ENCODE measurements around the gene BTBD9. TPM values are rescaled to one million over a fixed set of nuclear protein-coding genes. Genes with fewer than 3 reads are reported as not detected.
A peak's percentile ranks its signal among the peaks of the same experiment; 100 is the strongest.

Gene BTBD9
- total RNA-seq, 1 donor from 2014 or later: 32.6 TPM

DNA sequence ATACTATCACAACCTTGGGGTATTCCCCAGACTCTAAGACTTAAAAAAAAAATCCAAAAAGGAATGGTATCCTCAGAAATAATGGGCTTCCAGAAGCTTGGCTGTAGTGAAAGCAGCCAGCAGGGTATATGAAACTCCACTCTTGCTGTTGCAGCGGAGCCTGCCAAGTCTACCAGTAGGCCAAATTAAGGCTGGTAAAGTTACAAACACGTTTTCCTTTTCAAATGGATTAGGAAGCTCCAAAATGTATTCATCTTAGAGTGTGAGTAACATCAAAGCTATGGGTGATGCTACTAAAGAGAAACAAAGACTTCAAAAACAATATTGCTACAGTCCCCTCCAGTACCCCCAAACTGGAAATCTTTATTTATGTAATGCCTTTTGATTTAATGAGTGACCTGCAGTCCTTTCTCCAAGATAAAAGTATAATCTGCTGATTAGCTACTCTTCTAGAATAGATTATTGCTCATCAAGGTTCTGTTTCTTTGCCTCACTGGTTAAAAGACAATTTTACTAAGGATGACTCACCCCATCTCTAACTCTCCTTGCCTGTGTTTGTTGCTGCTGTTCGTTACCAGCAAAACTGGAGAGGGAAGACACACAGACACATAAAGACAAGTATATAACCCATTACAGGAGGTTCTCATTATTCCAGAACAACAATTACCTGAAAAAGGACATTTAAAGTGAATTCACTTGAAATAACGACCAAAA is 84.9 kb downstream of the BTBD9 start:
- peak; percentile 15 for DNase-seq

DNA sequence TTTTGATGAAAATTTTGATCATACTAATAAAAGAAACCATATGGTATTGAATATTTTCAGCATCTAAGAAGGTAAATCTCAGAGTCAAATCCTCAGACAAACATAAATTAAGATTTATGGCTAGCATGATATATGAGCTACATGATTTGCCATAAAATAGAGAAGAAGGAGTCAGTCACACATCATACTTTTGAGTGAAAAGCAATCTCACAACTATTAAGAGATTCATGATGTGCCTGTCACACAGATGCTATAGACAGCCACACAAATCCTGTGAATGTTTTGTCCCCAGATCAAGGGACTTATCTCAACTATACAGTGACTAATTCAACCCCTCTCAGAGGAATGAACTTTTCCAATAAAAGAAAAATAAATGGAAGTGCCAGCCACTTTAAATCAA is 85.7 kb downstream of the BTBD9 start:
- no peak for DNase-seq

DNA sequence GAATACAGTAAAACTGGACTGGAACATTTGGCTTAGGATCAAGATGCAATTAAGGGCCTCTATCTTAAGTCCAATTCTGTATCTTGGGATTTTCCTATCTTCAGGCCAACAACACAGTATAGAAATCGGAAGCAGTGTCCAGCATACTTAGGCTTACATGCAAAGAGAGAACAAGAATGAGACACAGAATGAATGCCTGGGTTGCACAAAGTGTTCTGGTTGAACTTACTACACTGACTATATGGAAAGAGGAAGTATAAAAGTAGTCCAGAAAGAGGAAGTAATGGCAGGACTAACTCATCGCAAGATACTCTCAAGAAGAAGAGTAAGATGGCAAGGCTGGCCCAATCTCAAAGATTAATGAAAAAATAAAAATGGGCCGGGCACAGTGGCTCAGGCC is 87.6 kb downstream of the BTBD9 start:
- peak; percentile 46 for DNase-seq

DNA sequence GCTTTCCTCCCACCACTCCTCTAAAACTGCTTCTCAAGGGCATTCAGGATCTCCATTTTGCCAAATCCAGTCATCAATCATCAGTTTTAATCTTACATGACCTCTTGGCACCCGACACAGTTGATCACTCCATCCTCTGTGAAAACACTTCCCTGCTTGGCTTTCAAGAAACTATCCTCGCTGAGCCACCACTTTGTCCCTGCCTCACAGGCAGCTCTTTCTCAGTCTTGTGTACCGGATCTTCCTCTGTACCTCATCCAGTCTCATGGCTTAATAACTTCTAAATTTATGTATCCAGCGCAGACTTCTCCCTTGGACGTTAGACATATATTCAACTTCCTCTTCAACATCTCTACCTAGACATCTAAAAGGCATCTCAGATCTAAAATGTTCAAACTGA is 89.9 kb downstream of the BTBD9 start:
- DNase-seq: no peak

DNA sequence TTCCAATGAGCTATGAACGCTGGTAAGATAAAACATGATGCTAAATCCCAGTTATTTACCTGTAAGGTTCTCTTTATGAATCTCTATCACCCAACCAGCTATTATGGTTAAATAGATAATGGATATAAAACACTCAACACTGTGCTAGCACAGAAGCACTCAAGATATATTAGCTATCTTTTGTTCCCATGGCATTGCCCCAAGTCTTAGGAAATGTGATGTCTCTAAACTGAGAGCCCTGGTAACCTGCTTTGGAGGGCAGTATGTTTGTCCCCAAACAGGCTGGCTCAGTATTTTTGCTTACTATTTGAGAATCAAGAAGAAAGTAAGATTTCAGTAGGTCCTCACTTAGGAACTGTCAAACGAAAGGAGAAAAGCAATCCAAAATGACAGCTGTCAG is 90.5 kb downstream of the BTBD9 start:
- DNase-seq: no peak

DNA sequence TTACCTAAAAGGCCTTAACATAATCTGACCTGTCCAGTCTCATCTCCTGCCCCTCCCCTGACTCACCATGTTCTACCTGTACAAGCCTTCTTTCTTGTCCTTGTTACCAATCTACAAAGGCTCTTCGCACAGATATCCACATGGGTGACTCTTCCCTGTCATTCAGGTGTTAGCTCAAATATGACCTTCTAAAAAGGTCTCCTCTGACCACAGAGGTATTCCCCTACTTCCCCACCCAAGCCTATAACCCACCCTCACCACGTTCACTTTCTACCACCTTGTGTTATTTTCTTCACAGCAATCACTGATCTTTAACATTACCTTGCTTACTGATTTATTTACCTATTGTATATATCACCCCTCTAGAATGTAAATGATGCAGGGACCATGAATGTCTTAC is 96.7 kb downstream of the BTBD9 start:
- DNase-seq: no peak

GRCh38 chr6:38542031-38542430 is 97.7 kb downstream of the BTBD9 start:
- DNase-seq: no peak

GRCh38 chr6:38533064-38533463 is 106.7 kb downstream of the BTBD9 start:
- DNase-seq: no peak

GRCh38 chr6:38531134-38531533 is 108.6 kb downstream of the BTBD9 start:
- DNase-seq: no peak

DNA sequence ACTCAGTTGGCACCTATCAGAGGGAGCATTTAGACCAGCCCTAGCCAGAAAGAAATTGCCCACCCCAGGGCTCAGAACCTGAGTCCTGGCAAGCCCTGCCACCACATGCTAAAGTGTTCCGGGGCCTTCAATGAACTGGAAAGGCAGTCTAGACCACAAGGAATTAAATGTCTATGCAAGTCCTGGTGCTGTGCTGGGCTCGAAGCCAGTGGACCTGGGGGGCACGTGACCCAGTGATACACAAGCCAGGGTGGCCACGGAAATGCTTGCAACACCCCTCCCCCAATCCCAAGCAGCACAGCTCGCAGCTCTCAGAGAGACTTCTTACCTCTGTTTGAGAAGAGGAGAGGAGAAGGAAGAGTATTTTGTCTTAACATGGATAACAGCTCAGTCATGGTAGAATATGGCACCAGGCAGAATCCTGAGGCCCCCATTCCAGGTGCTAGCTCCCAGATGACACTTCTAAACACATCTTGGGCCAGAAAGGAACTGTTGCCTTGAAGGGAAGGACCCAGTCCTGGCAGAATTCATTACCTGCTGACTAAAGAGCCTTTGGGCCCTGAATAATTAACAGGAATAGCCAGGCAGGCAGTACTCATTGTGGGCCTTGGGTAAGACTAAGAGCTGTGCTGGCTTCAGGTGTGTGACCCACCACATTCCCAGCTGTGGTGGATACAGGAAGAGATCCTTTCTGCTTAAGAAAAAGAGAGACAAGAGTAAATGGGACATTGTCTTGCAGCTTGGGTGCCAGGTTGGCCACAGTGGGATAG is 111.3 kb downstream of the BTBD9 start:
- DNase-seq: no peak

GRCh38 chr6:38527371-38527770 is 112.4 kb downstream of the BTBD9 start:
- DNase-seq: no peak

GRCh38 chr6:38525888-38526287 is 113.8 kb downstream of the BTBD9 start:
- no peak for DNase-seq

GRCh38 chr6:38524436-38525145 is 115.1 kb downstream of the BTBD9 start:
- no peak for DNase-seq

DNA sequence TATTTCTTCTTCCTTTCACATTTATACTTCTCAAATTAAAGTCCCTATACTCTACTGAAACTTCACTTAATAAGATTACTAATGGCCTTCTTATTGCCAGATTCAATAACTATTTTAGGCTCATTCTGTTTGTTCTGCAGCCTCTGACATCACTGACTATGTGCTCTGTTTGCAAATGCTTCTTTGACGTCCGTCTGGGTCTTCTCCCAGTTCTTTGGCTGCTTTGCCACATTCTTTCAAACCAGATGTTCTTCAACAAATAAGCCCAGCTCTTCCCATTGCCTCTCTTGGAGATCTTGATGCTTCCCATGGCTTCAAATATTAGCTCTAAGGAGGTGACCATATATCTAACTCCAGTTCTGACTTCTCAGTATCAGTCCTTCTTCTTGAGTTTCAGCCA is 117.4 kb downstream of the BTBD9 start:
- DNase-seq: peak; percentile 78

DNA sequence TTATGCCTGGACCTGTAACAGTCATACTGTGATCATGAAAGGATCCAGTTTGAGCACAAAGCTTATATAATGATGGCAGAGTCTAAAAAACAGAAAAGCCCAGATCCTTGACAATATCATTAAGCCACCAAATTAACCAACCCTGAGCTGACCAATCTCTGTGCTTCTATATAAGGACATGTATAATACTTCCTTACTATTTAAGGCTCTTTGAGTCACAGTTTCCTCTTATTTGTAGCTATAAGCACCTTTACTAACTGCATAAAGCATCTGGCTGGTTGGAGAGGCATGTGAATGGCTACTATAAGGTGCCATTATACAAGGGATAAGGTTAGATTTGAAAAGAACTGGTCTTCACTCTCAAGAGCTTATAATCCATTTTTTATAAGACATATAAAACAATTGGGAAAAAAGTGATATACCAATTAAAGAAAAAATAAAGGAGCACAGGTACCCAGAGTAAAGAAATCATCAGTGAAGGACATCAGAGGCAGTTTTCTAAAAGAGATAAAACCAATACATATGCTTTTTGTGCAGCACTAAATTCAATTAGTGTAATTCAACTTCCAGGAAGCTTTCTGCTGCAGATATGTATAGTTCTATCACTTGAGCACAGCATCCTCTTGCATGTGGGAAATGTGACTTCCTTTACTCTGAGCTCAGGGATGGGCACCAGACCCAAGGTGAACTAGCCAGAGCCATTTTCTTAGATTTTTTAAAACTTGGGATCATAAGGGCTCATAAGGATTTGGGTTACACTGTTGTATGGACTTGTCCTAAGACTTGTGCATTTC is 121.0 kb downstream of the BTBD9 start:
- DNase-seq: no peak

DNA sequence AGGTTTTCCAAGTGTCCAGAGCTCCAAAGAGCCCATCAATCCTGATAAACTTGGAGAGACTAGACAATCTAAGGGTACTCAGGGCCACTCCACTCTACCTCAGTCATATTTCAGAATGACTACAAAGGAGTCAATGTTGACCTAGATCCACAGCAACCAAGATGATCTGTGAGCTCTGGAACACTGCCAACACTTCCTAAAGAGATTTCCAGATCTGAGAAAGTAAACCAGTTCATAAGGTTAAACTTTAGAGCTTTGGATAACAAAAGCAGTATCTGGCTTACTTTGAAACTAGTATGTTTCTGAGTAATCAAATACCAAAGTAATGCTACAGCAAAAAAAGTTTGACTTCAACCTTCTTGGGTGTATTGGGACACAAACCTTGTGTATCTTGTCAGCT is 122.7 kb downstream of the BTBD9 start:
- no peak for DNase-seq

DNA sequence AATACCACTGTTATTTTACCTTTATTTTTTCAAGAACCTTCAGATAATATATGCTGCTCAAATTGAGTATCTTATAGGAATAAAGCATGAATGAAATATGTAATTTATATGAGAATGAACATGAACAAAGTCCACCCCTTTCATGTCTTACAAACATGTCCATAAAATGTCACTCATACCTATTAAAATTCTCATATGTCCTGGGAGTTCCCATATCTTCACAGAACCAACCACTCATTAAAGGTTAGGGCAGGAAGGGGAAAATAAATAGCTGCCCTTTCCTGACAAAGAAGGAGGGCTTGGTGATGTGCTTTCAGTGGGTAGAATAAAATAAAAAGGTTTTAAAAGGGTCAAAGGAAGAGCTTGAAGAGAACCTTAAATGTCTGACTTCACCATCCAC is 125.3 kb downstream of the BTBD9 start:
- DNase-seq: no peak

GRCh38 chr6:38512211-38512610 is 127.5 kb downstream of the BTBD9 start:
- DNase-seq: no peak

- DNase-seq: no peak
These were observed 129.5 kb downstream of the BTBD9 start for GRCh38 chr6:38510205-38510604.

DNA sequence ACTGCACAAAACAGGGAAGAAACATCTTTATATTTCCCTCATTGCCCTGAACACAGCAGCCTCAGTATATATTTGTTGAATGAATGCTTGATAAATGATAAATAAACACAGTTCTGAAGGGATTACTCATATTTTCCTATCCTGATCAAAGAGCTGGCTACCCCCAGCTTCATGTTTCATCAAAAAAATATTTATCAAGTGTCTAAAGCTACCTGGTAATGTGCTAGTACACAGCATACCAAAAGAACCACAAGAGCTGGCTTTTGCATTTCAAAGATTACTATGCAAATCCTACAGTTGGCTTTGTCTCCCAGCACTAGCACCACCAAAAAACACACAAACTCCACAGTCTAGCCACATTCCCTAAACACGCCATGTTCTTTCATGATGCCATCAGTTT is 130.0 kb downstream of the BTBD9 start:
- no peak for DNase-seq

- DNase-seq: peak; percentile 57
These were observed 130.8 kb downstream of the BTBD9 start for GRCh38 chr6:38508894-38509293.

GRCh38 chr6:38508286-38508685 is 131.4 kb downstream of the BTBD9 start:
- no peak for DNase-seq

DNA sequence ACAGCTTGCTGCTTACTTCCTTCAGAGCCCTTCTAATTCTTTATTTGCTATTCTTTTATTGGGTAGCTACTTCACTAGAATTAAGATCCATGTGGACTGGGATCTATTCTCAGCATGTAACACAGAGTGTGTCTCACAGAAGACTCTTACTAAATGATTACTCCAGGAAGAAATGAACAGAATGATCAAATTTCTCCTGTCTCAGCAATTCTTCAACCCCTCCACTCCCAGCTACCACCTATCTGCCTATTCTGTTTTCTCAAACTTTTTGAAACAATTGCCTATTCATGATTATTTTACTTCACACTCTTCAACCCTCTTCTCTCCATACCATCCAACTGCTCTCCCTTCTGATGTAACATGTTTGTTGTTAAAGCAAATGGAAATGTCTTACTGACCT is 132.6 kb downstream of the BTBD9 start:
- no peak for DNase-seq

Measured in tongue (tissue), 2 donors.